Measurements from ENCODE around the gene ISCA1.
"Not testable (repeated sequence)": the region's sequence is repeated elsewhere in the genome, so short reads cannot be mapped to it uniquely, and the experiment has no call there.

The ISCA1 gene

GRCh38 chr9:86282077-86282978, at the start of gene ISCA1:
Gene ISCA1 (minus strand): TSS chr9:86282538. CDS start chr9:86282458, 80 bp downstream.
- DNase-seq (ENCODE audit: low read depth): peak; percentile 49

- DNase-seq (ENCODE audit: low read depth): no peak
Observed at GRCh38 chr9:86330186-86330585, 47.8 kb upstream of the ISCA1 start.

DNA sequence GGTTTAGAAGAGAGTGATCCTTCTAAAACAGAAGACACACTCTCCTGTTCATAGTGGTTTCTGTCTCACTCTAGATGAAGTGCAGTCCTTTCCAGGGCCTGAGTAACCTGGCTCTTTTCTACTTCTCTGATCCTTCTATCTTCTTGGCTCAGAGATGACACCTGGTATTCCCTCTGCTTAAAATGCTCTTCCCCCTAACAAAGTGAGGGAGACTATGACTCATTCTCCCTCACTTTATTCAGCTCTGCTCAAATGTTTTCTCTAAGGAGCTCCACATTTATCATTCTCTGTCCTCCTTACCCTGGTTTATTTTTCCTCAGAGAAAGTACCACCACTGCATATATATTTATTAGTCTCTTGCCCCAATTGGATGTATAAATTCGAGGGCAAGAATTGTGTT, 47.3 kb upstream of the ISCA1 start:
- DNase-seq (ENCODE audit: low read depth): no peak

GRCh38 chr9:86328156-86328555, 45.8 kb upstream of the ISCA1 start:
- DNase-seq (ENCODE audit: low read depth): no peak

DNA sequence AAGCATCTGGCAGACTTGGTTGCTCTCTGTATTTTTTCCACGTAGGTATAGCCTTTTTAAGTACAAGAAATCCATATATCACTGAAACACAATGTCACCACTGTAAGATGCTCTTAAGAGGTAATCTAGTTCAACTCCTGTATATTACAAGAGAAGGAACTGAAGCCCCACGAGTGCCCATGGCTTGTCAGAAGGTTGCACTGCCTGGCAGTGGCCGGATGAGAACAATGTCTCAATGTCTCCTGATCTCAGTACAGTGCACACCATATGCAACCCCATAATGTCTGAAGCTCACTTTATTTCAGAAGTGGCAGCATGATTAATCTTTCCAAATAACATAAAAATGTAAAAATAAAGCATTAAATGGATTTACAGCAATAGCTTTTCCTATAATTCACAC, 44.2 kb upstream of the ISCA1 start:
- DNase-seq (ENCODE audit: low read depth): no peak

- DNase-seq (ENCODE audit: low read depth): no peak
Observed at GRCh38 chr9:86324901-86325300, 42.6 kb upstream of the ISCA1 start.

- DNase-seq (ENCODE audit: low read depth): no peak
Observed at GRCh38 chr9:86324308-86324707, 42.0 kb upstream of the ISCA1 start.

- peak; percentile 73 for DNase-seq (ENCODE audit: low read depth)
Observed at GRCh38 chr9:86322973-86323644, 40.8 kb upstream of the ISCA1 start.

DNA sequence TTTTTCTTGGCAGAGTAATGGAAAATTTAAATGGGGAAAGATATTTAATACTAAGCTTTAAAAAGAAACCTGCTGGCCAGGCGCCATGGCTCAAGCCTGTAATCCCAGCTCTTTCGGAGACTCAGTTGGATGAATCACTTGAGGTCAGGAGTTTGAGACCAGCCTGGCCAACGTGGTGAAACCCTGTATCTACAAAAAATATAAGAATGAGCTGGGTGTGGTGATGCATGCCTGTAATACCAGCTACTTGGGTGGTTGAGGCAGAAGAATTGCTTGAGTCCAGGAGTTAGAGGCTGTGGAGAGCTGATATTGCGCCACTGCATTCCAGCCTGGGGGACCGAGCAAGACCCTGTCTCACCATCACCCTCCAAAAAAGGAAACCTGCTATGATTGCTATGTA, 39.0 kb upstream of the ISCA1 start:
- DNase-seq (ENCODE audit: low read depth): peak; percentile 91

DNA sequence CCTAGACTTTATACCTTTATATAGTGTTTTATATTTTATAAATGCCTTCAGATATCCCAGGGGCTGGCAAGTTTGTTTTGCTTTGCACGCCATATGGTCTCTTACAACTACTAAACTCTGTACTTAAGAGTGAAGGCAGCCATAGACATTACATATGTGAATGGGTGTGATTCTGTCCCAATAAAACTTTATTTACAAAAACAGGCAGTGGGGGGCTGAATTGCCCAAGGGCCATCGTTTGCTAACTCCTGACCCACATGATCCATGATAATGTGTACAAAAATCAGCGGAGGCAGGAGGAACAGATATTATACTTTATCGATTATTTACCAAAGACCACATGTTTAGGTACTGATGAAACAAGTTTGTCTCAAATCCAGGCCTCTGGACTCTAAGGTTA, 35.8 kb upstream of the ISCA1 start:
- DNase-seq (ENCODE audit: low read depth): no peak

GRCh38 chr9:86315078-86315477, 32.7 kb upstream of the ISCA1 start:
- DNase-seq (ENCODE audit: low read depth): no peak

DNA sequence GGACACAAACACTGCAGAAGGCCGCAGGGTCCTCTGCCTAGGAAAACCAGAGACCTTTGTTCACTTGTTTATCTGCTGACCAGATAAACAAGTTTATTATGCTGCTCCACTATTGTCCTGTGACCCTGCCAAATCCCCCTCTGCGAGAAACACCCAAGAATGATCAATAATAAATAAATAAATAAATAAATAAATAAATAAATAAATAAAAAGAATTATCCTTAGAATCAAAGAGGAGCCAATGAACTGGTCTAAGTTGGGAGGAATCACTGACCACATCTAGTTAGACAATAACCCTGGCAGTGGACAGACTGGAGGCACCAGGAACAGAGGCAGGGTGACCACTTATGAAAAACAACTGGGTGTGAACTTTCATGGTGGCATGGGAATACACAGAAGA, 30.6 kb upstream of the ISCA1 start:
- not testable (repeated sequence) for DNase-seq (ENCODE audit: low read depth)

- no peak for DNase-seq (ENCODE audit: low read depth)
Observed at GRCh38 chr9:86308687-86309086, 26.3 kb upstream of the ISCA1 start.

GRCh38 chr9:86304236-86304730, 21.9 kb upstream of the ISCA1 start:
- no peak for DNase-seq (ENCODE audit: low read depth)

- no peak for DNase-seq (ENCODE audit: low read depth)
Observed at GRCh38 chr9:86303316-86303975, 21.1 kb upstream of the ISCA1 start.

DNA sequence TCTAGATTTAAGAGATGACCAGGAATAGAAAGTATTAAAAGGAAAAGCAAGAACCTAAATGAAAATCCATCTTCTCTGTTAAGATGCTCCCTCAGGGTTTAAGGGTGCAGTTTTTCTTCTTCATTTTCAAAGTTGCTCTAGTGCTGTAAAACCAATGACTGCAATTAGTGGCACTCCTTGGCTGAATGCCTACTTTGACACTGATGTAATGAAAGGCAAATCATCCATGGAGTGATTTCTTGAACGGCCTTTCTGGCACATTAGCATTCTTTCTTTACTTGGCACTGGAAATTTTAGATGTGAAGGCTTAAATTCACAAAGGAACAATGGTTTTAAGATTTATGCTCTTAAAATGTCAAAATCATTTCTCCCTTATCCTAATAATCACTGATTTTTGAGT, 19.3 kb upstream of the ISCA1 start:
- DNase-seq (ENCODE audit: low read depth): no peak

- no peak for DNase-seq (ENCODE audit: low read depth)
Observed at GRCh38 chr9:86300701-86301100, 18.4 kb upstream of the ISCA1 start.

- DNase-seq (ENCODE audit: low read depth): no peak
Observed at GRCh38 chr9:86298873-86299272, 16.5 kb upstream of the ISCA1 start.

DNA sequence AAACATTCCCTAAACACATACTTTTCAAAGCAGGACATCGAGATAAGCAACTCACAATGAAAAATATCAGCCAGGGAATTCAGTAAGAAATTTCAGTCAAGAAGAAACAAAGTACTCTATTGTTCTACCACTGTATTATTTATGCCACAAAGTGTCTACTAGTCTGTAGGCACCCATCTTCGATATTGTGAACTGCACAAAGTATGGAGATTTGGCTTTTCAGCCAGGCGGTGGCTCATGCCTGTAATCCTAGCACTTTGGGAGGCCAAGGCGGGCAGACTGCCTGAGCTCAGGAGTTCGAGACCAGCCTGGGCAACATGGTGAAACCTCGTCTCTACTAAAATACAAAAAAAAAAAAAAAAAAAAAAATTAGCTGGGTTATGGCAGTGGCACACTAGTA, 8.0 kb upstream of the ISCA1 start:
- DNase-seq (ENCODE audit: low read depth): not testable (repeated sequence)

DNA sequence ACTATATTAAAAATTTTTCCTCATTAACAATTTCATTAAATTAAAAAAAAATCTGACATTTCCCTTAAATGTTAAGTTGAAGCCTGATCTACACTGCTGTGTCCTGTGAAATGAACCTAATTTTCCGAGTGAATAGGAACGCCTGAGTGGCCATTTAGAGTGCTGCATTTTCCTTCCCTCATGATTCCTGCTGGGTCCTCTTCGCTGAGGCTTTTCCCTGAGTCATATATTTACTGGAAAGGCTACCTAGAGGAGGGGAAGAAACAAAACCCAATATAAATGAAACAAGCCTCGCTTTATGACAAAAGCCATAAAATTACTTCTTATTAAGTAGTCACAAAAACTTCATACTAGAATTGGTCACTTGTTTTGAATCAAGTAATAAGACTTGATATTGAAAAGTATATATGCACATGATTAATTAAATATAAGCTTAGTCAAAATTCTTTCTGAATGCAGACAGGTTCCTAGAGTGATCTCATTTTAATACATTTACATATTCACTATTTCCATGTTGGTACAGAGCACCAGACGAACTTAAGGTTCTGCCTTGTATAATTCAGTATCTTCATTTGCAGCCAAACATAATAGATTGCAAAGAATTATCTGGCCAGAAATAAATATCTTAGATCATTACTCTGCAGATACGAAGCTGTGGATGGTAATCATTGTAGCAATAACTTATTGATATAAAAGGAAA, 6.3 kb upstream of the ISCA1 start:
- DNase-seq (ENCODE audit: low read depth): no peak

GRCh38 chr9:86287013-86287412, 4.7 kb upstream of the ISCA1 start:
- no peak for DNase-seq (ENCODE audit: low read depth)

GRCh38 chr9:86286278-86286677, 3.9 kb upstream of the ISCA1 start:
- no peak for DNase-seq (ENCODE audit: low read depth)
